Left lung (tissue), 14 donors: ENCODE data around the gene SIAH2. TPM values are rescaled to one million over a fixed set of nuclear protein-coding genes. Genes with fewer than 3 reads are reported as not detected.
A peak's percentile ranks its signal among the peaks of the same experiment; 100 is the strongest.

Source experiments
- ATAC-seq: fragments of 200-7000 bp; cut with Tn5 transposase; one replicate; pipeline ENCODE4 v1.9.1; 2020; ENCODE audit warnings: moderate library complexity
- DNase-seq, 4 donors: peaks; one replicate each; pipeline ENCODE4 v3.0.0-alpha.2; 2013 to 2020
- H3K27ac ChIP-seq, 2 donors: fragments of 200-600 bp; sonication (generic) in 1 of 2; one replicate each; pipeline versions ENCODE4 v1.5.0 to v1.8.0; 2020 to 2021
- H3K27me3 ChIP-seq, 2 donors: fragments of 200-600 bp; sonication (generic) in 1 of 2; one replicate each; pipeline versions ENCODE4 v1.5.0 to v1.8.0; 2020 to 2021
- H3K36me3 ChIP-seq, 2 donors: fragments of 200-600 bp; sonication (generic) in 1 of 2; one replicate each; pipeline versions ENCODE4 v1.5.0 to v1.8.0; 2020 to 2021
- H3K4me1 ChIP-seq, 2 donors: fragments of 200-600 bp; one replicate each; pipeline ENCODE4 v1.8.0; 2021
- H3K4me3 ChIP-seq, 2 donors: fragments of 200-600 bp; sonication (generic) in 1 of 2; one replicate each; pipeline versions ENCODE4 v1.5.0 to v1.8.0; 2020 to 2021; ENCODE audit warnings: mild to moderate bottlenecking in 1 of 2
- H3K9me3 ChIP-seq, 2 donors: fragments of 200-600 bp; sonication (generic) in 1 of 2; one replicate each; pipeline versions ENCODE4 v1.5.0 to v1.8.0; 2020 to 2021
- intact Hi-C, 2 donors: fragments of 100-400 bp; cut with DNase I; formaldehyde crosslinking; loops; one replicate each; pipeline versions ENCODE4 v1.11.2 to v1.14.2; 2022
- long read RNA-seq, 12 donors: library from polyadenylated mRNA in 2 of 12; unstranded in 2 of 12; transcript quantifications; one replicate each; pipeline ENCODE4 v2.0.0 and lab custom pipeline, GENCODE V29; 2019 to 2026
- polyA plus RNA-seq, 6 donors: library from polyadenylated mRNA; unstranded; fragments of 120-200 nt; gene quantifications; one replicate each; pipeline ENCODE4 v1.2.1, GENCODE V29; 2013; ENCODE audit not compliant: insufficient read length in 6 of 6
- total RNA-seq, 2 donors: library from RNA; stranded (reverse); fragmentation: NEBNext Ultra II Directional; extraction: Animal tissue kit (Norgen Biotek cat#: 25700); gene quantifications; one replicate each; pipeline ENCODE4 v1.2.1, GENCODE V29; 2021
- TF ChIP-seq, protein P1 (sequence below), 2 donors: fragments of 200-600 bp; sonication (generic) in 1 of 2; IDR thresholded peaks; one replicate each; pipeline versions ENCODE4 v1.5.0 to v1.8.0; 2021; ENCODE audit warnings: antibody characterized with exemption in 2 of 2
- donor health status: DM: no; HTN: yes; CAD: no.
- donor health status: DM: no; HTN: no; CAD: no.

The SIAH2 gene
- 10 to 100 TPM; 20.2 to 21.7 TPM for total RNA-seq
- 10 to 100 TPM; 19.1 to 22.9 (median 21.8) TPM for polyA plus RNA-seq
- long read RNA-seq, donor 1, transcript SIAH2-201 (2 exons, 2,517 nt), result major isoform, 23 of 23 reads
- long read RNA-seq, donor 1, partial matches to known transcripts, result 0 of 23 reads
- long read RNA-seq, donor 1, other reads (novel, unspliced or antisense), result 0 of 23 reads
- long read RNA-seq, donor 2, transcript SIAH2-201 (2 exons, 2,517 nt), result major isoform, 14 of 14 reads
- long read RNA-seq, donor 2, partial matches to known transcripts, result 0 of 14 reads
- long read RNA-seq, donor 2, other reads (novel, unspliced or antisense), result 0 of 14 reads
- long read RNA-seq, donor 3, transcript SIAH2-201 (2 exons, 2,517 nt), result major isoform, 21 of 21 reads
- long read RNA-seq, donor 3, partial matches to known transcripts, result 0 of 21 reads
- long read RNA-seq, donor 3, other reads (novel, unspliced or antisense), result 0 of 21 reads
- long read RNA-seq, donor 4, partial matches to known transcripts, result 0 of 2 reads
- long read RNA-seq, donor 4, other reads (novel, unspliced or antisense), result 2 of 2 reads
- long read RNA-seq, donor 5, transcript SIAH2-201 (2 exons, 2,517 nt), result major isoform, 11 of 11 reads
- long read RNA-seq, donor 5, partial matches to known transcripts, result 0 of 11 reads
- long read RNA-seq, donor 5, other reads (novel, unspliced or antisense), result 0 of 11 reads
- long read RNA-seq, donor 6, transcript SIAH2-201 (2 exons, 2,517 nt), result major isoform, 20 of 20 reads
- long read RNA-seq, donor 6, partial matches to known transcripts, result 0 of 20 reads
- long read RNA-seq, donor 6, other reads (novel, unspliced or antisense), result 0 of 20 reads
- long read RNA-seq, donor 7, transcript SIAH2-201 (2 exons, 2,517 nt), result major isoform, 7 of 7 reads
- long read RNA-seq, donor 7, partial matches to known transcripts, result 0 of 7 reads
- long read RNA-seq, donor 7, other reads (novel, unspliced or antisense), result 0 of 7 reads
- long read RNA-seq, donor 8, transcript SIAH2-201 (2 exons, 2,517 nt), result major isoform, 16 of 16 reads
- long read RNA-seq, donor 8, partial matches to known transcripts, result 0 of 16 reads
- long read RNA-seq, donor 8, other reads (novel, unspliced or antisense), result 0 of 16 reads
- long read RNA-seq, donor 9, result 0 reads
- long read RNA-seq, donor 10, partial matches to known transcripts, result 0 of 12 reads
- long read RNA-seq, donor 10, other reads (novel, unspliced or antisense), result 8 of 12 reads
- long read RNA-seq, donor 11, transcript SIAH2-201 (2 exons, 2,517 nt), result major isoform, 13 of 13 reads
- long read RNA-seq, donor 11, partial matches to known transcripts, result 0 of 13 reads
- long read RNA-seq, donor 11, other reads (novel, unspliced or antisense), result 0 of 13 reads
- long read RNA-seq, donor 12, transcript SIAH2-201 (2 exons, 2,517 nt), result major isoform, 10 of 10 reads
- long read RNA-seq, donor 12, partial matches to known transcripts, result 0 of 10 reads
- long read RNA-seq, donor 12, other reads (novel, unspliced or antisense), result 0 of 10 reads

DNA sequence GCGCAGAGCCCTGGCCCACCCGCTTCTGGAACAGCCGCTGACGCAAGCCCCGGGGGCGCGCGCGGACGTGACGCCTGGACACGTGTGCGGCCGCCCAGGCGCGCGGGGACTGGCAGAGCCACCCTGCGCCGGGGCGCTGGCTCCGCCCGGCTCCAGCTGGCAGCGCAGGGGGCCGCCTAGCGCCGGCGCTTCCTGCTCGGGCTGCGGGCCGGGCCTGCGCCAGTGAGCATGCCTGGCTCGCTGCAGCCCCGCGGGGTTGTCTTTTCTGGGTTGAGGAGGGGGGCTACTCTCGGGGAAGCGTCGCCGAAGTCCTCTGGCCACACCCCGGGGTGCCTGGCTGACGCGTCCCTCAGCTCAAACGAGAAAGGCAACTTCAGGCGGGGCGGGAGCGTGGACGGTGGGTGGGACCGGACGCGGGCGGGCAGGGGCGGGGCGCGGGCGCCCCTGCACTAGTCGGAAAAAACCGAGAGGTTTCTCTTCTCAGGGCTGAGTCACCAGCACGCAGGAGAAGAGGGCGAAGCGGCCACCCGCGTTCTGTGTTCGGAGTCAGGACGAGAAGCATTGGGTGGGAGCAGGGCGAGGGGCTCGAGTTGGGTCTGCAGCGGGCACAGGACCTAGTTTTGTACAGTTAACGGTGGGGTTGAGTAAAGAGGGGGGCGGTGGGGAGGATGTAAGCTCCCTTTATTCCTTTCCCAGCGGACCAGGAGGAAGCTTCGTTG is at the start of gene SIAH2:
Gene SIAH2 (minus strand): TSS at position 48 of the 719 bp plus-strand sequence. CDS start 320 bp downstream, outside the sequence.
- TF ChIP-seq, protein P1, sequence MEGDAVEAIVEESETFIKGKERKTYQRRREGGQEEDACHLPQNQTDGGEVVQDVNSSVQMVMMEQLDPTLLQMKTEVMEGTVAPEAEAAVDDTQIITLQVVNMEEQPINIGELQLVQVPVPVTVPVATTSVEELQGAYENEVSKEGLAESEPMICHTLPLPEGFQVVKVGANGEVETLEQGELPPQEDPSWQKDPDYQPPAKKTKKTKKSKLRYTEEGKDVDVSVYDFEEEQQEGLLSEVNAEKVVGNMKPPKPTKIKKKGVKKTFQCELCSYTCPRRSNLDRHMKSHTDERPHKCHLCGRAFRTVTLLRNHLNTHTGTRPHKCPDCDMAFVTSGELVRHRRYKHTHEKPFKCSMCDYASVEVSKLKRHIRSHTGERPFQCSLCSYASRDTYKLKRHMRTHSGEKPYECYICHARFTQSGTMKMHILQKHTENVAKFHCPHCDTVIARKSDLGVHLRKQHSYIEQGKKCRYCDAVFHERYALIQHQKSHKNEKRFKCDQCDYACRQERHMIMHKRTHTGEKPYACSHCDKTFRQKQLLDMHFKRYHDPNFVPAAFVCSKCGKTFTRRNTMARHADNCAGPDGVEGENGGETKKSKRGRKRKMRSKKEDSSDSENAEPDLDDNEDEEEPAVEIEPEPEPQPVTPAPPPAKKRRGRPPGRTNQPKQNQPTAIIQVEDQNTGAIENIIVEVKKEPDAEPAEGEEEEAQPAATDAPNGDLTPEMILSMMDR (IDR thresholded peaks at IDR 0.05), result no peak
- DNase-seq, result peak; percentile 90 to 97 (median 95)
- H3K9me3 ChIP-seq, result no peaks in the 10 kb centered on the region
- H3K36me3 ChIP-seq, result peaks cover 0 to 9% of the 10 kb centered on the region in 2 donors
- H3K27me3 ChIP-seq, result no peaks in the 10 kb centered on the region
- H3K4me3 ChIP-seq, result peak within 1 kb of the TSS; percentile 75 to 76
- H3K27ac ChIP-seq, result peak within 1 kb of the TSS; percentile 95 to 98
- intact Hi-C loops, result no loop called here
- peak; percentile 89 for ATAC-seq
- H3K4me1 ChIP-seq, result peaks cover 12 to 37% of the 10 kb centered on the region in 2 donors

DNA sequence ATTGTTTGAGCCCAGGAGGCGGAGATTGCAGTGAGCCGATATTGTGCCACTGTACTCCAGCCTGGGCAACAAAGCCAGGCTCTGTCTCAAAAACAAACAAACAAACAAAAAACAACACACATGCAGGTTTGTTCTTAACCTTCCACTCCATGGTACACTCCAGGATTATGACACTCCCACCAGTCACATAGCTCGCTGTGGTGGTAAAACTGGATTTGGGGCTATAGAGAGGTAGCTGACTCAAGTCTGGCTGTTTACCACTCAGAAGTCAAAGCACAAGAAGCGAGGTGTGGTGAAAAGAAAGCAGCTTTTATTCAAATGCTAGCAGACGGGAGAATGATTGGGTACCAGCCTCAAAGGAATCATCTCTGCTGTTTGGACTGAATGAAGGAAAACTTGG is 49.0 kb upstream of the SIAH2 start:
- no peak for ATAC-seq
- DNase-seq, result no peak
- H3K4me3 ChIP-seq, result no peak overlapping the region
- intact Hi-C loops, result no loop called here
- H3K4me1 ChIP-seq, result no peaks in the 10 kb centered on the region
- H3K9me3 ChIP-seq, result no peaks in the 10 kb centered on the region
- H3K27ac ChIP-seq, result no peak overlapping the region
- no peaks in the 10 kb centered on the region for H3K27me3 ChIP-seq
- TF ChIP-seq, protein P1 (IDR thresholded peaks at IDR 0.05), result no peak
- H3K36me3 ChIP-seq, result no peaks in the 10 kb centered on the region

GRCh38 chr3:150810641-150811040 is 47.7 kb upstream of the SIAH2 start:
- Histone ChIP-seq H3K9me3 (no peaks in the 10 kb centered on the region), H3K4me1 (no peaks in the 10 kb centered on the region), H3K27ac (no peak overlapping the region), H3K36me3 (no peaks in the 10 kb centered on the region), H3K27me3 (no peaks in the 10 kb centered on the region), H3K4me3 (no peak overlapping the region)
- DNase-seq (no peak), ATAC-seq (no peak)
- TF ChIP-seq, protein P1 (IDR thresholded peaks at IDR 0.05), result no peak
- intact Hi-C loops, result no loop called here

DNA sequence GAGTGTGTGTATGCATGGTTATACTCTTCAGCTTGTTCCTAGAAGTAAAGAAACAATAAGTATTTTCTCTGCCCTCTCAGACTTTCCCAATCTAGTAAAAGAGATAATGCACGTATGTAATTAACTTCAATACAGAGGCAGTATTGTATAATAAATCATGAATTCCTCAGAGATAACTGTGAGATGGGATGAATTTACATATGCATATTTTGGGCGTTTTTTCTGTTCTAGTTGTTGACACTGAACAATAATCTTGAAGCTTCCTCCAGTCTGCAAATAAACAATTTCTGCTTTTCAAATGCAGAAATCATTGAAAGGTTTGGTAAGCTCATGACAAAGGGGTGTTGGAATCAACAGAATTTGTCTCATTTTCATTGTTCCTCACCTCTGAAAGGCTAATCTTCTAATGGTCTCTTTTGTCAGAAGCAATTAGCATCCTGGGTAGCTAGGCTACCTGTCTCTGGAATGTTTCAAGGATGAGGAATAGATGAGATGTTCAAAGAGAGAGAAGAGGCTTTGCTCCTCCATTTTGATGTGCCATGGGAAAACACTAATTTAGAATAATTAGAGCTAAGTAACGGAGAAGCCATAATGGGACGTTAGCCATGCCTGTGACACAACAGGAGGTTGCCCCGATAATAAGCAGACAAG is 43.3 kb upstream of the SIAH2 start:
- no peaks in the 10 kb centered on the region for H3K27me3 ChIP-seq
- no peak overlapping the region for H3K4me3 ChIP-seq
- intact Hi-C loops, result no loop called here
- H3K4me1 ChIP-seq, result no peaks in the 10 kb centered on the region
- no peak for DNase-seq
- H3K9me3 ChIP-seq, result no peaks in the 10 kb centered on the region
- TF ChIP-seq, protein P1 (IDR thresholded peaks at IDR 0.05), result no peak
- H3K27ac ChIP-seq, result no peak overlapping the region
- H3K36me3 ChIP-seq, result no peaks in the 10 kb centered on the region
- ATAC-seq, result no peak
